8988T (cell line): ENCODE results near the gene PCED1A.
"Not testable (repeated sequence)": the region's sequence is repeated elsewhere in the genome, so short reads cannot be mapped to it uniquely, and the experiment has no call there.

Source experiments
- DNase-seq: peaks from one replicate; pipeline ENCODE4 v3.0.0; 2011

PCED1A gene

DNA sequence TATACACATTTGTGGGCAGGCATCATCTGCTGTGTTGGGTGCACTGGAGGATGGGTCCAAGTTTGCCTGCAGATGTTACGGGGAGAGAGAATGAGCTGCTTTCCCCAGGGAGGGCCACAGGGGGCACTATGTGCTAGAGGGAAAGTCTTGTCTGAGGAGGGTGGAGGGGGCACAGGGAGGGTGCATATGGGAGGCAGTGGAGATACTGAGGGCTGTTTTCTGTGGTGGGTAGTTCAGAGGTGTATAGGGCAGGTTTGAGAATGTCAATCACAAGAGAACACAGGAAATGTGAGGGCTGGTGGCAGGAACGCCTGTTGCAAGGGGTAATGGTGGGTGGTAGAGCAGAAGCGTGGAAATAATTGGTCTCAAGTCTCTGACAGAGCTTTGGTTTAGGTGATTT is 25.2 kb upstream of the PCED1A start:
- no peak for DNase-seq

DNA sequence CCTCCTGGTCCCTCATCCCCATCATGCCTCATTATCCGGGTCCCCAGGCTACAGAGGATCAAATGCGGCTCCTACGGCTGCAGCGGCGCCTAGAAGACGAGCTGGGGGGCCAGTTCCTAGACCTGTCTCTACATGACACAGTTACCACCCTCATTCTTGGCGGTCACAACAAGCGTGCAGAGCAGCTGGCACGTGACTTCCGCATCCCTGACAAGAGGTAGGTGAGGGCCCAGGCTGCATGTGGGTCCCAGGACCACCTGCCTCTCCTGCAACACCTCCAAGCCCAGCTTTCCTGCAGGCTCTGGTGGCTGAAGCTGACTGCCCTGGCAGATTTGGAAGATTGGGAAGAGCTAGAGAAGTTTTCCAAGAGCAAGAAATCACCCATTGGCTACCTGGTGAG is 24.6 kb upstream of the PCED1A start:
- no peak for DNase-seq

DNA sequence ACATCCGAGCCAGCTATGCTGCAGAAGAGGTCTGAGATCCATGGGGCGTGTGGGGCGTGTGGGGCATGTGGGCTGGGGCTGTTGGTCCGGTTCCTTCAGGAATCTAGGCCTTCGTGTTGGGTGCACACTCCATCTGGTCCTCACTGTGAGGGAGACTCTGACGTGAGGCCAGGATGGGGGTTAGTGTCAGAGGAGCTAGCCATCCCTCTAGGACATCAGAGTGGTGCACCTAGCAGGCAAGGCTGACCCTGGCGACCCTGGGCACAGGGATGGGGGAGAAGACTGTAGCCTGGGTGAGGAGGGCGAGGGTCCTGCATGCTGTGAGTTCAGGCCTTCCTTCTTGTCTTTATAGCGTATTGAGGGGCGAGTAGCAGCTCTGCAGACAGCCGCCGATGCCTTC is 24.2 kb upstream of the PCED1A start:
- DNase-seq = no peak

DNA sequence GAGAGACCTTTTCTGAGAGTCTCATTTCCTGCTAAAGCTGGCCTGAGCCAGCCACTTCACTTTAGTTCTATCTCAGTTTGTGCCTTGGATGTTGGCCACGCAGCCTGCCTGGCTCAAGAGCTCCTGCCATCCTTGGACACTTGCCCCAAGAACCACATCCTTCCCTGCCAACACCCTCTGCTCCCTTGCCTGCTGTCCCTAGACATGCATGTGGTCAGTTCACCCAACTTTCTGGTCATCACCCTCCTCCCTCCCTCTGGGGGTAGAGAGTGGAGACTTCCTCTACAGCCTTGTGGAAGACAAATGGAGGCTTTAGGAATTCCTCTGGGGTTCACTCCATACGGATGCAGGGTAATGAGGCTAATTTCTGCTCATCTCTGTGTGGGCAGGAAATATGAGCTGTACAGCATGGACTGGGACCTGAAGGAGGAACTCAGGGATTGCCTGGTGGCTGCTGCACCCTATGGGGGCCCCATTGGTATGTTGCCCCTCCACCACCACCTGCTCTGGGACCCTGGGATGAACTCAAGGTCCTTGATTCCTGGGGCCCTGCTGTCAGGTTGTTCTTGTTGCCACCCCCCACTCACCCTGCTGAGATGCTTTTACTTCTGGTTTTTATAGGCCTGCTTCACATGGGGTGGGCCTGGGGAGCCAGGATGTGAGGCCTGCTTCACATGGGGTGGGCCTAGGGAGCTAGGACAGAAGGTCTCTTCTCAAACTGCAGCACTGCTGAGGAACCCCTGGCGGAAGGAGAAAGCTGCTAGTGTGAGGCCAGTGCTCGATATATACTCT is 19.1 kb upstream of the PCED1A start:
- no peak for DNase-seq

DNA sequence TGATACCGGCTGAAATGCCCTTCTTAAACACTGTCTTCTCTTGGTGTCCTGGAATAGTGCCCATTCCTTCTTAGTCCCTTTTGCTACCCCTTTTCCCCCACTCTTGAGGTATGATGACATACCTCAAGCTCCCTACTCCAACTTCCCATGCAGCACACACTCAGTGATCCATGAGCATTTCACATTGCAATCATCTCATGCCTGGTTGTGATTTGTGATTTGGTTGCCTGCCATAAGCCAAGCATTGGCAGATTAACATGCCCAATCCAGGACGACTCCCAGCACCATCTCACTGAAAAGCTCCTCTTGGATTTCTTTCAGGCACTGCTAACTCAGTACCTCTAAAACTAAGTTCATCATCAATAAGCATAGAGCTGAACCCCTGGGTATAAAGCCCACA is 18.1 kb upstream of the PCED1A start:
- DNase-seq = no peak

DNA sequence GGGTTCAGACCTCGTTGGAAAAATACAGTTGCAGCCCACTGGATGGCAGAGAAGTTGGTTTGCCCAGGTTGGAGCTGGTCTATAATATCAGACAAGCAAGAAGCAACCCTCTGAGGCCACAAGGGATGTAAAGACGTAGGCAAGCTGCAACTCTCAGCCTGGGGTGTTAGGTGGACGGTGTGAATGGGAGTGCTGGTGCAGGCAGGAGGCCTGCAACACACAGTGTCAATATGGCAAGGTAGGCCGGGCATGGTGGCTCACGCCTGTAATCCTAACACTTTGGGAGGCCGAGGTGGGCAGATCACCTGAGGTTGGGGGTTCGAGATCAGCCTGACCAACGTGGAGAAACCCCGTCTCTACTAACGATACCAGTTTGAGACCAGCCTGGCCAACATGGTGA is 10.6 kb upstream of the PCED1A start:
- no peak for DNase-seq

DNA sequence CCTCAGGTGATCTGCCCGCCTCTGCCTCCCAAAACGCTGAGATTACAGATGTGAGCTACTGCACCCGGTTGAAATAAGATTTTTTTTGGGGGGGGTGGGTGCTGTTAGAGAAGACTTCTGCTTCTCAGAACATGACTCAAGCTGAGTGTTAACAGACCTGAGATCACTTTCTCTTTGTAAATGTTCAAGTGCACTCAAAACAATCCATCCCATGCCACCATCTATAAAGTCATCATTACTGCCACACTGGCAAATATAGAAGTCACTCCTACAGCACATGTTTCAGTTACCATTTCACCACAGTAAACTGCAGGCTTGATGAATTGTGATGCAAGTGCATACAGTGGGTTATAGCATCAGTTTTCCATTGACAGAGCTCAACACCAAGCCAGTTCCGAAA is 9.1 kb upstream of the PCED1A start:
- no peak for DNase-seq

DNA sequence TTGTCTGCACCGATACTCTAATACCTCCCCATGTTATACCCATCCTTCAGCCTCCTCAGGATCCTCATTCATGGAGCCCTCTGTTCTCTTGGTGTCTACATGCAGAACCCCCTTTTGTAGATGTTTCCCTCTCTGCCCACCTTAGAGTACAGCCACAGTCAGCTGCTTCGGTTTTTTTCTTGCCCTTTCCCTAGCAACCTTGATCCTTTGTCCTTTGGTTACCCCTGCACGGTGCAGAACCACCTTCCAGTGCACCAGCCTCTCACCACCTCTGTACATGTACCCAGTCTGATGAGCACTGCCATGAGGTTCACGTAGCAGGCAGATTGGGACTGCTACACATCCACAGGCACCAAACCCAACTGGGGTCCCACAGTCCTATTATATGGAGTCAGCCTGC is 7.3 kb upstream of the PCED1A start:
- DNase-seq = no peak

DNA sequence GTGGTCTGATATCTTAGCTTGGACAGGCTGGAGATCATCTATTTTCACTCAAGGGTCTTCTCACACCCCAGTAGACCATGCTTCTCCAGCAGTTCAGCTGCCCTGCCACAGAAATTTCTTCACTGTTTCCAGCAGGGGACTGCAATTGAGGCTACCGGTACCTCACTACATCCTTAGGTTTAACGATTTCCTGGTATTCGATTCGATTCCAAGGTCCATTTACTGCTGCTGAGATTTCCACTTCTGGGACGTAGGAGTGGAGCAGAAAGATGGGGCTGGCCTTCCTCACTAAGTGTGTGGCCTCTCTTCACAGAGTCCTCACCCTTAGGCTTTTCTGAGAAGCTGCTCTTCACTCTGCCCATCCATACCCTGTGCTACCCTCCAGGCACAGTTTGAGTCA is 6.2 kb upstream of the PCED1A start:
- DNase-seq = no peak

DNA sequence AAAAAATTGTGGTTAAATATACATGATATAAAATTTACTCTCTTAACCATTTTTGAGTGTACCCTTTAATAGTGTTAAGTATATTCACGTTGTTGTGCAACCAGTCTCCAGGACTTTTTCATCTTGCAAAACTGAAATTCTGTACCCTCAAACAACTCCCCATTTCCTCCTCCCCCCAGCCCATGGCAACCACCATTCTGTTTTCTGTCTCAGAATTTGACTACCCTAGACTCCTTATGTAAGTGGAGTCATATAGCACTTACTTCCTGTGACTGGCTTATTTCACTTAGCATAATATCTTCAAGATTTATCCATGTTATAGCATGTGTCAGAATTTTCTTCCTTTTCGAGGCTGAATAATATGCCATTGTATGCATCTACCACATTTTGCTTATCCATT is 5.2 kb upstream of the PCED1A start:
- DNase-seq = no peak

DNA sequence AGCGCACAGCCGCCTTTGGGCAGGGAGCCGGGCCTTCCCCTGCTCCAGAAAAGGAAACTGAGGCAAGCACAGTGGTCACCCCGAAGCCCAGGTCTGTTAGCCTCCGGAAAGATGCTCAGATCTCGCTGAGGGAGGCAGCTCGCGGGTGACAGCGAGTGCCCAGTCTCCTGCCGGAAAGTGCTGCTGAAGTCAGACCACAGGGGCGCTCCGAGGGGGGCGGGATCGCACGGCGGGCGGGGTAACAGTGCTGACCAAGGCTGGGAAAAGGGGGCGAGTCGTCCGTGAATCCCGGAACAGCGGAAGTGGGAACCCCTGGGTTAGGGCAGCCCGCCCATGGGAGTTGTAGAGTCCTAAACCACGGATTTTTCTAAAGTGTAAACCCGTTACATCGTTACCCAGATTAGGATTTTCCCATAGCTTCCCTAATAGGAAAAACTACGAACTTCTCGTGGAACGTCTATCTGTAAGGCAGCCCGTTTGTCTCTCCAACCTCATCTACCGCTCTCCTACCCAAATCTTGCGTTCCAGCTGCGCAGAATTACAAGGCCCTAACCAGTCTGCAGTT is 594 bp upstream of the PCED1A start:
- peak; percentile 81 for DNase-seq

DNA sequence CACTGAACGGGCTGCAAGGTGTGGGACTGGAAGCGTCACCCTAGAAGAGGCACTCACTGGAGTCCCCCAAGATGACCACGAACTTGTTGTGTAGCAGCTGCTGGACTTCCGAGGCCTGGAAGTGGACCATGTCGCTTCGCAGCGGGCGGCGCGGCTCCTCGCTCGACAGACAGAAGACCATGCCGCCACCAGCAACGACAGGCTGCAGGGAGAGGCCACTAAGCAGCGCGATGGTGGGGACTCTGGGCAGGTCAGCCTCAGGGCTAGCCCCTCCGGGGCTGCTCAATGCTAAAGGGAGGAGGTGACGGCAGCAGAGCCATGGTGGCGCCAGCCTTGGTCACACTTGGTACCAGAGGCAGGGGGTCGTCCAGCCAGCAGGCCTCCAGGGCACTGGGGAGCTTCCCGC is 720 bp downstream of the PCED1A start:
- no peak for DNase-seq

DNA sequence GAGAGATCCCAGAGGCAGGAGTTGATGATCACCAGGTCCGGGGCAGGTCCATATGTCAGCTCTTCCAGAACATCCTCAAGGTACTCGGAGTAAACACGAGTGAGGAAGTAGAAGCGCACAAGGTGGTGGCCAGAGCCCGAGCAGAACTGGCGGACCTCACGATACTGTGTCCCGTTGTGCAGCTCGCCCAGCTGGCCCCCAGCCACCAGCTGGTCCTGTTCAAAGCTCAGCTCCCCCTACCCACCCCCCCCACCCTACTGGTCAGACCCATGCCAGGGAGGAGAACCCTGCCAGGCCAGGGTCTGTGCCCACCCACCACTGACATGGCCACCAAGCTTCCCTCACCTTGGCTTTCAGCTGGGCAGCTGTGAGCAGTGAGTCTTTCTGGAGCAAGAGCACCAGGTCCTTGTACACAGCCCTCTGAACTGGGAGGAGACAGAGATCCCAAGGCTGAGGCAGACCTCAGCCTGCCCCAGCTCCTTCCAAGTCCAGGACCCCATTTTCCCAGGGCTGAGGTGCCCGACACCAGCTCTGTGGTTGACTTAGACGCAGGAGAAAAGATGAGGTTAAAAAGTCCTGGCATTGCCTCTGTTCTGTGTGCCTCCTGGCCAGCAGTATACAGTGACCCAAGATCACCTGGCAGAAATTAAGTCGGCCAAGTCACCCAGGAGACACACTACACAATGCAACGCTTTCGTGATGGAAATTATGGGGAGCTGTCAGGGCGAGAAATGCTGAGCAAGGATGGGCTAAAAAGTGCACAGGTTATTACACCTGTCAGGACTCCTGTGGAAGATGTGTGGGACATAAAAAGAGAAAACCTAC is 1.4 kb downstream of the PCED1A start:
- no peak for DNase-seq

DNA sequence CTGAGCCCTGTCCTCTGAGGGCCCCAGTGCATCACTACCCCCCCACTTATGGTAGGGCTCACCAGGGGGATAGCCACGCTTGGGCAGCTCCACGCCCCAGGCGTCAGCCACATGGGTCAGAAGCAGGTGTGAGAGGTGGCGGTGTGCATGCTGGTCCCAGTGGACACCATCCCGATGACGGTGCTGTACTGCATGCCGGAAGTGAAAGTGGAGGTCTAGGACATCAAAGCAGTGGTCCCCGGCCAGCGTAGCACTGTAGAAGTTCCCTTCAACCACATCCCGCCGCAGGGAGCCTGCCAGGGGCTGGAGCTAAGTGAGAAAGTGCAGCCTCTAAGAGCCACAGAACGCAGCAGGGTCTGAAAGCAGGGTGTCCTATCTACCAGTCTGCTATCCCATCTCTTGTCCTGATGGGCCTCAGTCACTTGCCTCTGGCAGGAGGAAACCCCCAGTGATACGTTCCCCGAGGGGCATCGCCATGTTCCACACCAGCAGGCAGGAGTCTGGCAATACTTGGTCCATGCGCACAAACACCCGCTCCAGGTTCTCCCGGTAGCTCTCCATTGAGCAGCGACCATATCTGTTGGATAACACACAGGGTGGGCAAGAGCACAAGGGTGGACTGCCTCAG is 2.2 kb downstream of the PCED1A start:
- DNase-seq = no peak

DNA sequence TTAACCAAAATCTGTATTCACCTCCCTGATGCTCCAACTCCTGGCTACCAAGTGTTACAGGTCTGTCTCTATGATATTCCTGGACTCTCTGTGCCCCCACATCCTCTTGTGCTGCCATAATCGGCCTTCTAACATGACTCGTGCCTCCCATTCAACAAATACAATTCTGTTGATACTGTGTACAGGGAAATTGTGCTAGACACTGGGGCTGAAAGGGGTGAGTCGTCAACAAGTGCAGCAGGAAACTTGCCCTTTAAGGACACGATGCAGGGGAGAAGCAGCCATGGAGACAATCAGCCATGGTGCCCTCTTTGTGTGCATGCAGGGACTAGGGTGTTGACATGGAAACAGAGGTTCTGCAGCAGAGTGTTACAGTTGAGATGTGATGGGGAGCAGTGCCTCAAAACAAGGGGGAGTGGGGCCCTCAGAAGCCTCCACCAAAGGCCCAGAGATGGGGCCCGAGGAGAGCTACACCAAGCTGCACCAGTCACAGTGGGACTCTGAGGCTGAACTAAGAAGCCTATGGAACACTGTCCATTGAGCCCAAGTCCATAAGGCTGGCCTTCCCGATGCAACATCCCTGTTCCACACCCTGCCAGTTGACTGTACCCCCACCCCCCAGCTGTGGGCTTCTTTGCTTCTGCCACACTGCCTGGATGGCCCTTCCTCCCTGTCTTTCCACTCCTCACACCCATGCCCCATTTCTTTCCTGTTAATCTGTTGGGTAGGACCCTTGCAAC is 3.1 kb downstream of the PCED1A start:
- no peak for DNase-seq

DNA sequence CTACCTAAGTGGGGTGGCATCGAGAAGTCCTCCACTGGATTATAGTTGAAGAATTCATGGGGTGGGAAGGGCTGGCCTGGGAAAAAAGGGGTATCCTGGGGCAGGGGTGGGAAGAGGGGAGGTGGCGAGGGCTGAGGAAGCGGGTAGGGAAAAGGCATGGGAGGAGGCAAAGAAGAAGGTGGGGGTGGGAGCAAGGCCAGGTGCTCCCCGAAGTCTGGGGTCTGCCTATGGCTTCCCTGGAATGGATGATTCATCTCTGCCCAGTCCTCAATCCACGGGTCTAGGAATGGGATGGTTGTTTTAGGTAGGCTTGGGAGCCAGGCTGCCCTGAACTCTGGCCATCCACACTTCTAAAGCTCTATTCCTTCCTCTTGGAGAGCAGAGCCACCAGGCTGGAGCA is 4.4 kb downstream of the PCED1A start:
- DNase-seq = no peak

DNA sequence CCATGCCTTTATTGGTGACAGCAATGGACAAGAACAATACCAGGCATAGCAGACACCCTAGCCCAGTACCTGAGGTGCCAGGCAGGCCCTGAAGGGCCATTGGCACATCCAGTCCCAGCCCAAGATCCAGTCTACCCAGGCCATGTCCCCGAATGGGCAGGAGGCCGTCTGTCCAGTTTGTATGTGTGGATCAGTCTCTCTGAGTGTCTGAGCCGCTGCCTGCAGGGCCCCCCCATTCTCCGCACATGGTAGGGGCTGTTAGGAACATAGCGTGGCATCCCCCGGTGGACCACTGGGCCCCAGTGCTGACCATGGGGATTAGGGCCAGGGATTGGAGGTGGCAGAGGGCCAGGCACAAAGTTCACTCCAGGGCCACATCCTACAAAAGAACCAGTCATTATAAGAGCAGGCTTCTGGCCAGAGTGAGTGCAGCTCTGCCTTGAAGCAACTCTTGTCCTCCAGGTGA is 5.1 kb downstream of the PCED1A start:
- no peak for DNase-seq

DNA sequence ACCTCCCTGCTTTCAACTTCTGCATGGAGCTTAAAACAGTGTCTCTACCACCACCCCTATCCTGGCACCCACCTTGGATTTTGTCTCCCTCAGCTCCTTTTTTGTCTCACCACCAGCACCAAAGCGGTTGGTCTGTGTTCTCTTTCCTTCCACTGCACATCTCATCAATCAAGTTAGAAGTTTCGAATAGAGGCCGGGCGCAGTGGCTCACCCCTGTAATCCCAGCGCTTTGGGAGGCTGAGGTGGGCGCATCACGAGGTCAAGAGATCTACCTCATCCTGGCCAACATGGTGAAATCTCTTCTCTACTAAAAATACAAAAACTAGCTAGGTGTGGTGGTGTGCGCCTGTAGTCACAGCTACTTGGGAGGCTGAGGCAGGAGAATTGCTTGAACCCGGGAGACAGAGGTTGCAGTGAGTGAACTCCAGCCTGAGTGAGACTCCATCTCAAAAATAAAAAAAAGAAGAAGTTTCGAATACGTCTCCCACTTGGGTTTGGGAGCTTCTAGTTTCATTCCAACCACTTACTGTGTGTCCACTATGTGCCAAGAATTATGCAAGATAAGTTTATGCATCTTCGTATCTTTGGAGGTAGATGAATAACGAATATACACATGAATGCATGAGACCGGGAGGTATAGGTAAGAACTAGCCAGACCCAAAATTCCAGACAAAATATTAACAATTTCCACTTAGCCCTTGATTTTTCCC is 5.9 kb downstream of the PCED1A start:
- DNase-seq = no peak

DNA sequence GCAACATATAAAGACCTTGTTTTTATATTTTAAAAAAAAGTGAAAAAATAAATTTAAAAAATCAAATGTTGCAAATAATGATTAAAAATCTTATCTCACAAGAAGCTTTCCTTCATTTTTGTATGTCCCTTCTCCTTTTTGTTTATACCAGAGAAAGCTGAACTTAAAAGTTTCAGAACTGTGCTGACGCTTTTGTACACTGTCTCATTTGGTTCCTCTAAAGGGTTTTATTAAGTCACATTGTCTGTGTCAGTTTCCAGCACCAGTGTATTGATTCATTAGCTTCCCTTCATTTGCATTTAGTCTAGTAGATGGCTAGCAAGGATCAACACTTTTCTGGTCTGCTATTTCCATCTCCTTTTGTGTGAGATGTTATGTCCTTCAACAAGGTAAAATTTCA is 6.7 kb downstream of the PCED1A start:
- no peak for DNase-seq

DNA sequence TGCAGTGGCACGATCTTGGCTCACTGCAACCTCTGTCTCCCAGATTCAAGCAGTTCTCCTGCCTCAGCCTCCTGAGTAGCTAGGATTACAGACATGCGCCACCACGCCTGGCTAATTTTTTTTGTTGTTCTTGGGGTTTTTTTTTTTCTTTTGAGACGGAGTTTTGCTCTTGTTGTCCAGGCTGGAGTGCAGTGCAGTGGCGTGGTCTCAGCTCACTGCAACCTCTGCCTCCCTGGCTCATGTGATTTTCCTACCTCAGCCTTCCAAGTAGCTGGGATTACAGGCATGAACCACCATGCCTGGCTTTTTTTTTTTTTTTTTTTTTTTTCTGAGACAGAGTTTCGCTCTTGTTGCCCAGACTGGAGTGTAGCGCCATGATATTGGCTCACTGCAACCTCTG is 9.2 kb downstream of the PCED1A start:
- DNase-seq = not testable (repeated sequence)

DNA sequence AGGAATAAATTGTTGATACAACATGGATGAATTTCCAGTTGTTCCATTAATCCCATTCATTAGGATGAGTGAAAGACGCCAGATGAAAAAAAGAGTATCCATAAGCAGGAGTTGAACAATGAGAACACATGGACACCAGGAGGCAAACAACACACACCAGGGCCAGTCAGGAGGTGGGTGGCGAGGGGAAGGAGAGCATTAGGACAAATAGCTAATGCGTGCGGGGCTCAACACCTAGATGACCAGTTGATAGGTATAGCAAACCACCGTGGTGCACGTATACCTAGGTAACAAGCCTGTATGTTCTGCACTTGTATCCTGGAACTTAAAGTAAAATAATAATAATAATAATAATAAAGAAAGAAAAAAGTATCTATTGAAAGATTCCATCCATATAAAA is 11.1 kb downstream of the PCED1A start:
- DNase-seq = no peak

DNA sequence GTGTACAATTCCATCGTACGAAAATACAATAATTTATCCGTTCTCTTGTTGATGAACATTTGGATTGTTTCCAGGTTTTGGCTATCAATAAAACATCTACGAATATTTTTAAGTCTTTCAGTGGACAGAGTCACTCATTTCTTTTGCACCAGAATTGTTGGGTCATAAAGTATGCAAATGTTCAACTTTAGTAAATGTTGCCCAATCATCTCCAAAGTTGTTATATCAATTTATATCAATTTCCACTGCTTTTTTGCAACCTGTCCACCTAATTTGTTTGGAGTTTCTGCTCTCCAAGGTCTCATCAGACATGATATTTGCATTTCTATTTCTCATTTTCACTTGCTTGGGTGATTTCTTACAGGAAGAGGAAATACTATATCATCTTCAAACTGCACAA is 13.8 kb downstream of the PCED1A start:
- DNase-seq = no peak
